GM12891 (cell line): ENCODE measurements around the gene TEAD4.
A peak's percentile ranks its signal among the peaks of the same experiment; 100 is the strongest.

Experiments
- DNase-seq: peaks from one replicate; pipeline ENCODE4 v3.0.0; 2011; ENCODE audit warnings: low spot score; ENCODE audit not compliant: insufficient read length
- FAIRE-seq: peaks from 2 replicates; lab custom pipeline; 2011; peaks lifted over from hg19 to GRCh38; lab: Jason Lieb, UNC
- PAX5 ChIP-seq: IDR thresholded peaks from 2 replicates; pipeline ENCODE4 v1.6.1; 2011; ENCODE audit warnings: low read length, moderate library complexity, mild to moderate bottlenecking; ENCODE audit not compliant: insufficient read depth, severe bottlenecking
- POLR2A ChIP-seq: IDR thresholded peaks from 2 replicates; pipeline ENCODE4 v1.6.1; 2011; ENCODE audit warnings: low read depth, low read length, control low read depth
- POLR2AphosphoS5 ChIP-seq: IDR thresholded peaks from 2 replicates; pipeline ENCODE4 v1.6.1; 2011; ENCODE audit warnings: low read depth, low read length, control low read depth
- POU2F2 ChIP-seq: IDR thresholded peaks from 2 replicates; pipeline ENCODE4 v1.6.1; 2011; ENCODE audit warnings: low read depth, mild to moderate bottlenecking, control low read depth, low read length, moderate library complexity
- SPI1 ChIP-seq: IDR thresholded peaks from 2 replicates; pipeline ENCODE4 v1.6.1; 2011; ENCODE audit warnings: low read depth, low read length, control low read depth
- TAF1 ChIP-seq: IDR thresholded peaks from 2 replicates; pipeline ENCODE4 v1.6.1; 2011; ENCODE audit warnings: low read depth, low read length, control low read depth

Gene TEAD4

GRCh38 chr12:3035171-3035570, 76.0 kb downstream of the TEAD4 start:
- FAIRE-seq (no peak), DNase-seq (no peak)
- no peak for TF ChIP-seq POLR2A

- TF ChIP-seq PAX5 (no peak), POU2F2 (no peak), POLR2AphosphoS5 (no peak), SPI1 (no peak), POLR2A (no peak), TAF1 (no peak)
- FAIRE-seq (no peak), DNase-seq (no peak)
These were observed 76.9 kb downstream of the TEAD4 start for GRCh38 chr12:3035815-3036702.

- FAIRE-seq (no peak), DNase-seq (no peak)
- no peak for TF ChIP-seq POLR2AphosphoS5
- no peak for TF ChIP-seq TAF1
- TF ChIP-seq SPI1 = no peak
- TF ChIP-seq POU2F2 = no peak
- TF ChIP-seq POLR2A = no peak
- no peak for TF ChIP-seq PAX5
These were observed 77.9 kb downstream of the TEAD4 start for GRCh38 chr12:3036901-3037600.

- no peak for FAIRE-seq
These were observed 79.0 kb downstream of the TEAD4 start for GRCh38 chr12:3038166-3038565.

GRCh38 chr12:3038926-3039510, 79.8 kb downstream of the TEAD4 start:
- FAIRE-seq = no peak
- TF ChIP-seq TAF1 = no peak
- no peak for TF ChIP-seq POLR2AphosphoS5
- no peak for TF ChIP-seq SPI1
- TF ChIP-seq POU2F2 = no peak
- no peak for TF ChIP-seq PAX5
- no peak for TF ChIP-seq POLR2A
- DNase-seq = no peak

More at GRCh38 chr12:3038166-3038565, 79.0 kb downstream of the TEAD4 start:
- no peak for DNase-seq
- no peak for TF ChIP-seq POLR2AphosphoS5
- no peak for TF ChIP-seq SPI1
- TF ChIP-seq POLR2A = no peak
- TF ChIP-seq PAX5 = no peak
- no peak for TF ChIP-seq TAF1
- TF ChIP-seq POU2F2 = no peak

- DNase-seq = no peak
- TF ChIP-seq TAF1 = no peak
- TF ChIP-seq POLR2A = no peak
- TF ChIP-seq PAX5 = no peak
- no peak for TF ChIP-seq POLR2AphosphoS5
- TF ChIP-seq POU2F2 = no peak
- TF ChIP-seq SPI1 = no peak
- FAIRE-seq = no peak
These were observed 80.9 kb downstream of the TEAD4 start for GRCh38 chr12:3040026-3040656.

- no peak for DNase-seq
- no peak for FAIRE-seq
These were observed 81.7 kb downstream of the TEAD4 start for GRCh38 chr12:3040663-3041544.

GRCh38 chr12:3041558-3042164, 82.5 kb downstream of the TEAD4 start:
- TF ChIP-seq POLR2A (no peak), TAF1 (no peak), PAX5 (no peak), POLR2AphosphoS5 (no peak), SPI1 (no peak), POU2F2 (no peak)
- FAIRE-seq (peak; percentile 74), DNase-seq (peak; percentile 86)

More at GRCh38 chr12:3040663-3041544, 81.7 kb downstream of the TEAD4 start:
- no peak for TF ChIP-seq PAX5
- no peak for TF ChIP-seq SPI1
- no peak for TF ChIP-seq POLR2A
- TF ChIP-seq POU2F2 = no peak
- TF ChIP-seq POLR2AphosphoS5 = no peak
- no peak for TF ChIP-seq TAF1
